Muscle layer of colon (tissue), 2 donors: ENCODE data around the gene HYAL1.
"Not testable (repeated sequence)": the region's sequence is repeated elsewhere in the genome, so short reads cannot be mapped to it uniquely, and the experiment has no call there.

Experiments used
- H3K27ac ChIP-seq: one replicate; pipeline ENCODE4 v1.7.0; 2013; ENCODE audit warnings: low read depth, mild to moderate bottlenecking, low read length, moderate library complexity
- H3K27me3 ChIP-seq, 2 donors: one replicate each; pipeline ENCODE4 v1.7.0; 2013; ENCODE audit warnings: low read length in 2 of 2, mild to moderate bottlenecking in 2 of 2; ENCODE audit not compliant: insufficient read depth in 2 of 2, control insufficient read depth in 1 of 2
- H3K36me3 ChIP-seq: one replicate; pipeline ENCODE4 v1.7.0; 2013; ENCODE audit warnings: mild to moderate bottlenecking, low read length; ENCODE audit not compliant: insufficient read depth
- H3K4me1 ChIP-seq: one replicate; pipeline ENCODE4 v1.7.0; 2013; ENCODE audit warnings: mild to moderate bottlenecking, low read length; ENCODE audit not compliant: insufficient read depth
- H3K4me3 ChIP-seq, 2 donors: one replicate each; pipeline ENCODE4 v1.7.0; 2013; ENCODE audit warnings: low read length in 2 of 2, low read depth in 1 of 2, mild to moderate bottlenecking in 1 of 2, moderate library complexity in 1 of 2
- H3K9ac ChIP-seq: one replicate; pipeline ENCODE4 v1.7.0; 2013; ENCODE audit warnings: low read length
- H3K9me3 ChIP-seq: one replicate; pipeline ENCODE4 v1.7.0; 2013; ENCODE audit warnings: mild to moderate bottlenecking, low read length
- donor health status: abdominal sarcoma.
- donor health status: Adenocarcinoma of cecum.

The HYAL1 gene

DNA sequence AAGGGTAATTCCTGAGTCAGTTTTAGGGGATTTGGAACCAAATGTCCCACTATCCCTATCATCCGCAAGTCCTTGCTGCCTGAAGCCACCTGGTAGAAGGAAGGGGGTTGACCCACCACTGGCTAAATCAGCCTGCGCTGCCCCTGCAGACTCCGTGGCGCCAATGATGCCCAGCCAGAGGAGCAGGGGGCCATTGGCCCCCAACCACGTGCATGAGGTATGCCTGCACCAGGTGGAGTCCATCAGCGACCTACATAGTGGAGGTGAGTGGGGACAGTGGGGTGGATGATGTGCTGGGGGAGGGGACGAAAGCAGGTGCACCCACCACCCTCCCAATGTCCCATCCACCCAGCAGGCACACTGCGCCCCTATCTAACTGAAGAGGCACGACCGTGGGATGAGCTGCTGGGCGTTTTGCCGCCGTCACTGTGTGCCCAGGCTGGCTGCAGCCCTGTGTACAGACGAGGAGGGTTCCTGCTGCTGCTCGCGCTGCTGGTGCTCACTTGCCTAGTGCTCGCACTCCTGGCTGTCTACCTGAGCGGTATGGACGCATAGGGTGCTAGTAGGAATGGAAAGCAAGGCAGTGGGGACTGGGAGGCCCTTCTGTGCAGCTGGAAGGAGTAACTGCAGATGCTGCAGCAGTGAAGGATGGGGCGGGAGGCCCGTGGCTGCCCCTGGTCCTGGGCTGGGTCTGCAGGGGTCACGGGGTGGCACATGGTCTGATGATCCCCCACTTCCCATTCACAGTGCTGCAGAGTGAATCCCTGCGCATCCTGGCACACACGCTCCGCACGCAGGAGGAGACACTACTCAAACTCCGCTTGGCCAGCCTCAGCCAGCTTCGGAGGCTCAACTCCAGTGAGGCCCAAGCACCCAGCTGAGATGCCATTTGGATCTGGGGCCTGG is 16.8 kb downstream of the HYAL1 start:
- Histone ChIP-seq H3K36me3 (peaks cover 33% of the 10 kb centered on the region), H3K4me3 (no peak overlapping the region), H3K9me3 (no peaks in the 10 kb centered on the region), H3K4me1 (peaks cover 14% of the 10 kb centered on the region), H3K9ac (no peak overlapping the region), H3K27me3 (no peaks in the 10 kb centered on the region), H3K27ac (no peak overlapping the region)

GRCh38 chr3:50284121-50284520 is 19.3 kb downstream of the HYAL1 start:
- peaks cover 18% of the 10 kb centered on the region for H3K36me3 ChIP-seq
- H3K4me3 ChIP-seq, H3K9me3 ChIP-seq, H3K27me3 ChIP-seq, H3K4me1 ChIP-seq, H3K27ac ChIP-seq, H3K9ac ChIP-seq: not testable (repeated sequence)

DNA sequence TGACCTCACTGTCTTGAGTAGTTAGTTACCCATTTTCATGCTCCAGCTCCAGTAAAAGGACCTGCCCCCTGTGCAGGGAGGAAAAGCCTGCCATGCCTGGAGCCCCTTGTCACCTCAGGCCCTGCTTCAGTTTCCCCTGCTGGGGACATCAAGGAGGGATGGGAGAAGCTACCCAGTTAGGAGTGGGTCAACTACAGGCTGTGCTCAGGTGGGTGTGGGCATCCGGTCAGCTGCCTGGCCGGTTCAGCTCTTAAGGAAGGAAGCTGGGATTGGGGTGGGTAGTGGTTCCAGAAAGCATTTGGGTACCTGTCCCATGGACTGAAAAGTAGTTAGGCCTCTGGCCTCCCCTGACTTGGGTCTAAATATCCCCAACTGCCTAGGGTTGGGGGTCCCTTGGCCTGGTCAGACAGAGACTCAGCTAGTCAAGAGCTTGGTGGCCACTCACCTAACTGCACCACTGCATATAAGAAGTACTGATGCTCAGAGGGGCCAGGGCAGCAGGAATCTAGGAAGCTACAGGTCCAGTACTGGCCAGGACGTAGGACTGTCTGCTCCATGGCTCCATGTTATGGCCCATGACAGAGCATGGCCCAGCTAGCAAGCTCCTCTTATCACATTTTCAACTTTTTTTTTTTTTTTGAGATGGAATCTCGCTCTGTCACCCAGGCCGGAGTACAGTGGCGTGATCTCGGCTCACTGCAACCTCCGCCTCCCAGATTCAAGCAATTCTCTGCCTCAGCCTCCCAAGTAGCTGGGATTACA is 23.9 kb downstream of the HYAL1 start:
- no peak overlapping the region for H3K4me3 ChIP-seq
- no peak overlapping the region for H3K27ac ChIP-seq
- H3K9me3 ChIP-seq, result no peaks in the 10 kb centered on the region
- H3K9ac ChIP-seq, result no peak overlapping the region
- H3K4me1 ChIP-seq, result peaks cover 6% of the 10 kb centered on the region
- H3K36me3 ChIP-seq, result no peaks in the 10 kb centered on the region
- H3K27me3 ChIP-seq, result peaks cover 0 to 11% of the 10 kb centered on the region in 2 donors

DNA sequence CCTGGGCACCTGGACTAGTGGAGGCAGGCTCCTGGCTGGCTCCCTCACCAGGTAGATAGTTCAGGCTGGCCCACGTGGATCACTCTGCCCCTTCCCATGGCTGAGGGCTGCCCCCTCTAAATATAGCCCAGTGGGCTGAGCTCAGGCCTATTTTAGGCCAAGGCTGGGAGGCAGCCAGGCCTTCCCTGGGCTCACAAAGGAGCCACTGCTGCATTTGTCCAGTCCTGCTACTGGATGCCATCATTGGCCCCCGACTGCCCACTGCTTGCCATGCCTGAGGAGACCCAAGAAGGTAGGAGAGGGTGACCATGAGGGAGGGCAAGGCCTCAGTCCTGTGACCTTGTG is 24.5 kb downstream of the HYAL1 start, which contains the start of gene LSMEM2:
Gene LSMEM2, plus strand, starts transcription at position 208 of the 345 bp plus-strand sequence. Its CDS starts 27 bp downstream, at position 235.
- Histone ChIP-seq H3K27me3 (peaks cover 0 to 11% of the 10 kb centered on the region in 2 donors), H3K4me1 (peaks cover 6% of the 10 kb centered on the region), H3K9ac (no peak within 1 kb of the TSS), H3K4me3 (no peak within 1 kb of the TSS), H3K27ac (no peak within 1 kb of the TSS), H3K36me3 (no peaks in the 10 kb centered on the region), H3K9me3 (no peaks in the 10 kb centered on the region)

DNA sequence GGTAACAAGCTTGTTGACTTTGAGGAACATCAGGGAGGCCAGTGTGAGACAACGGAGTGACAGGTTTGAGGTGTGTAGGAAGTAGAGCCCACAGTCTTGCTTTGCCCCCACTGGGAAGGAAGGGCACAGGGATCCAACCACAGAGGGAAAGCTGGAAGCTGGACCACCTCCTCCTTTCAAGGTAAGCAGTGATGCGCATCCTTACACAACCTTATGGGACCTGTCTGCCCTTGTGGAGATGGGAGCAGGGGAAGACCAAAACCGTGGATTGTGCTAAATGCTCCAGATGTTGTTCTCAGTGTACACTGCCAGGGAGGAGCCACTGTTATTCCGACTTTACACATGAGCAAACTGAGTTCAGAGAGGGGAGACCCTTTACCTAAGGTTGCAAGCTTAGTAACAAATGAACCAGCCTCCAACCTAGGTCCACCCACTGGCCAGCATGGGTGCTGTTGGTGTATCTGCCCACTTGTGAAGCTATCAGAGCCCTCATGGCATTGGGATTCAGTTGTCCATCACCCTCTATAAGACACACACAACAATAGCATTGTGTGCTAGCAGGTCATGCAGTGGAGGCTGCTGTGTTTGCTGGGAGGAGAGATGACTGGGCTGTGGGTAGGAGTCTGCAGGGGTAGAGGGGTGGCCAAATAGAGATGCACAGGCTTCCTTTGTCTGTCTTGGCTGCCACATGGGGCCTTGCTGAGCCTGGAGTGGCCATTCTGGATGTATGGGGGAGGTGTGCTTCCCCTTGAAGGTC is 25.1 kb downstream of the HYAL1 start:
- H3K9ac ChIP-seq, result no peak overlapping the region
- peaks cover 6% of the 10 kb centered on the region for H3K4me1 ChIP-seq
- H3K27me3 ChIP-seq, result peaks cover 0 to 11% of the 10 kb centered on the region in 2 donors
- H3K27ac ChIP-seq, result no peak overlapping the region
- no peaks in the 10 kb centered on the region for H3K36me3 ChIP-seq
- H3K9me3 ChIP-seq, result no peaks in the 10 kb centered on the region
- H3K4me3 ChIP-seq, result no peak overlapping the region

DNA sequence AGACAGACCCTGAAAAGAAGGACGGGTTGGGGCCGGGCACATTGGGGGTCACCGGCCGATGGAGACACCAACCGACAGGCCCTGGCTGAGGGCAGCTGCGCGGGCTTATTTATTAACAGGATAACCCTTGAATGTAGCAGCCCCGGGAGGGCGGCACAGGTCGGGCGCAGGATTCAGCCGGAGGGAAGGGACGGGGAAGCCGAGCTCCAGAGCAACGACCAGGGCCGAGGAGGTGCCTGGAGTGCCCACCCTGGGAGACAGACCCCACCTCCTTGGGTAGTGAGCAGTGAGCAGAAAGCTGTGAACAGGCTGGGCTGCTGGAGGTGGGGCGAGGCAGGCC is 26.6 kb downstream of the HYAL1 start:
- Histone ChIP-seq H3K27me3 (peaks cover 0 to 11% of the 10 kb centered on the region in 2 donors), H3K36me3 (no peaks in the 10 kb centered on the region), H3K4me3 (no peak overlapping the region), H3K9me3 (no peaks in the 10 kb centered on the region), H3K9ac (no peak overlapping the region), H3K27ac (no peak overlapping the region), H3K4me1 (peaks cover 9% of the 10 kb centered on the region)

DNA sequence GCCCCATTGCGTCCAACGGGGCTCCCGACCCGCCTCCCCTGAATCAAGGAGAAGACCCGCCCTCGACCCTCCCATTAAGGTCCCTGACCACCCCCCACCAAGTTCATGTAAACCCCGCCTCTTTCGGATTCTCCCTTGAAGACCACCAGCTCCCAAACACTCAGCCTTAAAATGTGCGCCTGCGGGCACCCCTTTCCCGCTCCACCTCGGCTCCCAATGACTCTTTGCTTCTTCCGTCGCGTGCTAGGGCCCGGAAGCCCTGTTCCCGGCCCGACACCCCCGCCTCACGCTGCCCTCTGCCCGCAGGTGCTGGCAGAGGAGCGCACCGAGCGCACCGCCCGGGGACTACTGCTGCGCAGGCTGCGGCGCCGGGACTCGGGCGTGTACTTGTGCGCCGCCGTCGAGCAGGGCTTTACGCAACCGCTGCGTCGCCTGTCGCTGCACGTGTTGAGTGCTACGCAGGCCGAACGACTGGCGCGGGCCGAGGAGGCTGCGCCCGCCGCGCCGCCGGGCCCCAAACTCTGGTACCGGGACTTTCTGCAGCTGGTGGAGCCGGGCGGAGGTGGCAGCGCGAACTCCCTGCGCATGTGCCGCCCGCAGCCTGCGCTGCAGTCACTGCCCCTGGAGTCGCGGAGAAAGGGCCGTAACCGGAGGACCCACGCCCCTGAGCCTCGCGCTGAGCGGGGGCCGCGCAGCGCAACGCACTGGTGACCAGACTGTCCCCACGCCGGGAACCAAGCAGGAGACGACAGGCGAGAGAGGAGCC is 27.2 kb downstream of the HYAL1 start:
- Histone ChIP-seq H3K9me3 (no peaks in the 10 kb centered on the region), H3K4me1 (peaks cover 9% of the 10 kb centered on the region), H3K27me3 (peaks cover 0 to 11% of the 10 kb centered on the region in 2 donors), H3K27ac (no peak overlapping the region), H3K36me3 (peaks cover 4% of the 10 kb centered on the region), H3K9ac (no peak overlapping the region), H3K4me3 (no peak overlapping the region)

- Histone ChIP-seq H3K27me3 (peaks cover 0 to 11% of the 10 kb centered on the region in 2 donors), H3K4me1 (peaks cover 9% of the 10 kb centered on the region), H3K36me3 (peaks cover 7% of the 10 kb centered on the region), H3K9ac (no peak overlapping the region), H3K9me3 (no peaks in the 10 kb centered on the region), H3K27ac (no peak overlapping the region), H3K4me3 (no peak overlapping the region)
Measured at GRCh38 chr3:50275141-50275995, 28.0 kb downstream of the HYAL1 start.

DNA sequence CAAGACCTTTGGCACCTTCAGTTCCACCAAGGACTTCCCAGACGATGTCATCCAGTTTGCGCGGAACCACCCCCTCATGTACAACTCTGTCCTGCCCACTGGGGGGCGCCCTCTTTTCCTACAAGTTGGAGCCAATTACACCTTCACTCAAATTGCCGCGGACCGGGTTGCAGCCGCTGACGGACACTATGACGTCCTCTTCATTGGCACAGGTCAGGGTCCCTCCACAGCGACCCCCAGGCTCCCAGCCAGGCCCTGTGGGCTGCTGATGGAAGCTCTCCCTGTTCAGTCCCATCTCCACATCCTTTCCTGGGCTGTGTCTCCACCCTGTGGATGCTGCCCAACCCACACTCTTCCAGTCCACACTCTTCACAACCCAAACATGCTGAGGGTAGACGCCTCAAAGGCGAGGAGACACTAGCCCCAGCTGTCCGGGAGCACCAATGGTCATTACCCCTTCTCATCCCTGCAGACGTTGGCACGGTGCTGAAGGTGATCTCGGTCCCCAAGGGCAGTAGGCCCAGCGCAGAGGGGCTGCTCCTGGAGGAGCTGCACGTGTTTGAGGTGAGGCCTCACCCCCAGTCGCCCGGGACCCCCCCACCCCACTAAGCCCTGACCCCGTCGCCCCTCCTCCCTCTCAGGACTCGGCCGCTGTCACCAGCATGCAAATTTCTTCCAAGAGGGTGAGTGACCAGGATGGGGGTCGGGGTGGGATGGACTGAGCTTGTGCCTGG is 28.8 kb downstream of the HYAL1 start:
- no peak overlapping the region for H3K27ac ChIP-seq
- no peak overlapping the region for H3K9ac ChIP-seq

GRCh38 chr3:50273689-50274065 is 29.7 kb downstream of the HYAL1 start:
- H3K4me3 ChIP-seq, result peak overlapping the region in 1 of 2 donors; percentile 55
- H3K4me1 ChIP-seq, result peaks cover 21% of the 10 kb centered on the region
- H3K36me3 ChIP-seq, result peaks cover 7% of the 10 kb centered on the region
- peaks cover 0 to 11% of the 10 kb centered on the region in 2 donors for H3K27me3 ChIP-seq
- no peaks in the 10 kb centered on the region for H3K9me3 ChIP-seq
- no peak overlapping the region for H3K9ac ChIP-seq
- H3K27ac ChIP-seq, result no peak overlapping the region

More for the DNA sequence above, 28.8 kb downstream of the HYAL1 start:
- H3K27me3 ChIP-seq, result peaks cover 0 to 11% of the 10 kb centered on the region in 2 donors
- H3K4me1 ChIP-seq, result peaks cover 16% of the 10 kb centered on the region
- H3K4me3 ChIP-seq, result no peak overlapping the region
- H3K36me3 ChIP-seq, result peaks cover 7% of the 10 kb centered on the region
- no peaks in the 10 kb centered on the region for H3K9me3 ChIP-seq
